Endodermal cell (in vitro differentiated cells): ENCODE results near the gene FAM13A. TPM values are rescaled to one million over a fixed set of nuclear protein-coding genes. Genes with fewer than 3 reads are reported as not detected.
"Not testable (repeated sequence)": the region's sequence is repeated elsewhere in the genome, so short reads cannot be mapped to it uniquely, and the experiment has no call there.

Source experiments
- DNase-seq: peaks from one replicate; pipeline ENCODE4 v3.0.0-alpha.2; 2017
- H3K27ac ChIP-seq: 2 replicates; pipeline ENCODE4 v1.5.1; 2013; ENCODE audit warnings: mild to moderate bottlenecking, low read depth, low read length, moderate library complexity
- H3K27me3 ChIP-seq: 2 replicates; pipeline ENCODE4 v1.6.1; 2013; ENCODE audit warnings: mild to moderate bottlenecking, low read length, moderate library complexity; ENCODE audit not compliant: insufficient read depth, control insufficient read depth, poor library complexity, severe bottlenecking
- H3K36me3 ChIP-seq: 2 replicates; pipeline ENCODE4 v1.7.0; 2013; ENCODE audit warnings: mild to moderate bottlenecking, low read length, moderate library complexity; ENCODE audit not compliant: control insufficient read depth, insufficient read depth
- H3K4me1 ChIP-seq: one replicate; pipeline ENCODE4 v1.7.0; 2013; ENCODE audit warnings: low read length; ENCODE audit not compliant: control insufficient read depth, insufficient read depth
- H3K4me3 ChIP-seq: 2 replicates; pipeline ENCODE4 v1.5.1; 2013; ENCODE audit warnings: mild to moderate bottlenecking, low read length, moderate library complexity
- H3K9ac ChIP-seq: 2 replicates; pipeline ENCODE4 v1.6.1; 2013; ENCODE audit warnings: mild to moderate bottlenecking, low read length, moderate library complexity; ENCODE audit not compliant: poor library complexity, severe bottlenecking; ENCODE audit errors: extremely low read depth
- H3K9me3 ChIP-seq: 2 replicates; pipeline ENCODE4 v1.6.1; 2013; ENCODE audit warnings: mild to moderate bottlenecking, low read length, moderate library complexity; ENCODE audit not compliant: control insufficient read depth
- H3K27ac Mint-ChIP-seq: 2 replicates; pipeline ENCODE4 v1.8.0; 2020; ENCODE audit warnings: mixed read lengths
- H3K27me3 Mint-ChIP-seq: 2 replicates; pipeline ENCODE4 v1.8.0; 2021; ENCODE audit warnings: mild to moderate bottlenecking, mixed read lengths; ENCODE audit not compliant: insufficient read depth
- H3K36me3 Mint-ChIP-seq: 2 replicates; pipeline ENCODE4 v1.8.0; 2020; ENCODE audit warnings: low read depth, mixed read lengths
- H3K4me1 Mint-ChIP-seq: 2 replicates; pipeline ENCODE4 v1.8.0; 2020; ENCODE audit warnings: mixed read lengths
- H3K4me3 Mint-ChIP-seq: 2 replicates; pipeline ENCODE4 v1.8.0; 2020; ENCODE audit warnings: mild to moderate bottlenecking, moderate library complexity, mixed read lengths
- H3K9me3 Mint-ChIP-seq: 2 replicates; pipeline ENCODE4 v1.8.0; 2020; ENCODE audit warnings: mild to moderate bottlenecking, mixed read lengths
- WGBS, 2 experiments: methylation state at CpG; one replicate each; pipeline versions ENCODE4 v1.1.5 to v1.1.7; 2013; ENCODE audit warnings: missing lambda C conversion rate in 2 of 2, mixed read lengths in 1 of 2; ENCODE audit not compliant: insufficient coverage in 1 of 2, insufficient read length in 1 of 2; 5-methylcytosine and 5-hydroxymethylcytosine counted together
- total RNA-seq, 2 donors: library from RNA; stranded (reverse); fragmentation: NEBNext Ultra II Directional in 1 of 2; extraction: Animal tissue kit (Norgen Biotek cat#: 25700) in 1 of 2; gene quantifications; 2 replicates in 1 of 2; 3 replicates in 1 of 2; pipeline ENCODE4 v1.2.1, GENCODE V29; 2021
- TF ChIP-seq, protein P1 (sequence below): fragments of 200-600 bp; sonication (generic); conservative IDR thresholded peaks from 2 replicates; pipeline ENCODE4 v1.5.0; 2021; ENCODE audit warnings: antibody characterized with exemption, mild to moderate bottlenecking

The FAM13A gene
- total RNA-seq, 2 donors from 2014 or later: 13.6 to 17.0 TPM

- Mint-ChIP-seq H3K4me1 (no peaks in the 10 kb centered on the region), H3K4me3 (no peak overlapping the region), H3K27ac (no peak overlapping the region), H3K27me3 (no peaks in the 10 kb centered on the region), H3K36me3 (no peaks in the 10 kb centered on the region), H3K9me3 (no peaks in the 10 kb centered on the region)
- TF ChIP-seq, protein P1, sequence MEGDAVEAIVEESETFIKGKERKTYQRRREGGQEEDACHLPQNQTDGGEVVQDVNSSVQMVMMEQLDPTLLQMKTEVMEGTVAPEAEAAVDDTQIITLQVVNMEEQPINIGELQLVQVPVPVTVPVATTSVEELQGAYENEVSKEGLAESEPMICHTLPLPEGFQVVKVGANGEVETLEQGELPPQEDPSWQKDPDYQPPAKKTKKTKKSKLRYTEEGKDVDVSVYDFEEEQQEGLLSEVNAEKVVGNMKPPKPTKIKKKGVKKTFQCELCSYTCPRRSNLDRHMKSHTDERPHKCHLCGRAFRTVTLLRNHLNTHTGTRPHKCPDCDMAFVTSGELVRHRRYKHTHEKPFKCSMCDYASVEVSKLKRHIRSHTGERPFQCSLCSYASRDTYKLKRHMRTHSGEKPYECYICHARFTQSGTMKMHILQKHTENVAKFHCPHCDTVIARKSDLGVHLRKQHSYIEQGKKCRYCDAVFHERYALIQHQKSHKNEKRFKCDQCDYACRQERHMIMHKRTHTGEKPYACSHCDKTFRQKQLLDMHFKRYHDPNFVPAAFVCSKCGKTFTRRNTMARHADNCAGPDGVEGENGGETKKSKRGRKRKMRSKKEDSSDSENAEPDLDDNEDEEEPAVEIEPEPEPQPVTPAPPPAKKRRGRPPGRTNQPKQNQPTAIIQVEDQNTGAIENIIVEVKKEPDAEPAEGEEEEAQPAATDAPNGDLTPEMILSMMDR: no peak
- Histone ChIP-seq H3K4me1 (no peaks in the 10 kb centered on the region), H3K4me3 (no peak overlapping the region), H3K9me3 (no peaks in the 10 kb centered on the region), H3K27me3 (no peaks in the 10 kb centered on the region), H3K36me3 (no peaks in the 10 kb centered on the region), H3K27ac (no peak overlapping the region), H3K9ac (no peak overlapping the region)
- WGBS, 2 experiments: 98 to 100% methylated on average over 1 of the region's 1 CpG
- DNase-seq: no peak
Observed at GRCh38 chr4:88995874-88996273, 61.1 kb downstream of the FAM13A start.

DNA sequence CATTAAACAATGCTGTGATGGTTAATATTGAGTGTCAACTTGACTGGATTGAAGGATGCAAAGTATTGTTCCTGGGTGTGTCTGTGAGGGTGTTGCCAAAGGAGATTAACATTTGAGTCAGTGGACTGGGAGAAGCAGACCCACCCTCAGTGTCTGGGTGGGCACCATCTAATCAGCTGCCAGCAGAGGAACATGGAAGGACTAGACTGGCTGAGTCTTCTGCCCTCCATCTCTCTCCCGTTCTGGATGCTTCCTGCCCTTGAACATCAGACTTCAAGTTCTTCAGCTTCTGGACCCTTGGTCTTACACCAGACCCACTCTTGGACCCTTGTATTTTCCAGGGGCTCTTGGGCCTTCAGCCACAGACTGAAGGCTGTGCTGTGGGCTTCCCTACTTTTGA is 61.7 kb downstream of the FAM13A start:
- not testable (repeated sequence) for H3K4me3 ChIP-seq, H3K4me1 ChIP-seq, H3K9me3 ChIP-seq, H3K9me3 Mint-ChIP-seq, H3K27ac Mint-ChIP-seq, H3K4me1 Mint-ChIP-seq, H3K27me3 ChIP-seq, DNase-seq, H3K4me3 Mint-ChIP-seq, H3K36me3 ChIP-seq, H3K27me3 Mint-ChIP-seq, H3K9ac ChIP-seq, H3K36me3 Mint-ChIP-seq, H3K27ac ChIP-seq
- WGBS, 2 experiments: 100% methylated on average over 1 of the region's 1 CpG

DNA sequence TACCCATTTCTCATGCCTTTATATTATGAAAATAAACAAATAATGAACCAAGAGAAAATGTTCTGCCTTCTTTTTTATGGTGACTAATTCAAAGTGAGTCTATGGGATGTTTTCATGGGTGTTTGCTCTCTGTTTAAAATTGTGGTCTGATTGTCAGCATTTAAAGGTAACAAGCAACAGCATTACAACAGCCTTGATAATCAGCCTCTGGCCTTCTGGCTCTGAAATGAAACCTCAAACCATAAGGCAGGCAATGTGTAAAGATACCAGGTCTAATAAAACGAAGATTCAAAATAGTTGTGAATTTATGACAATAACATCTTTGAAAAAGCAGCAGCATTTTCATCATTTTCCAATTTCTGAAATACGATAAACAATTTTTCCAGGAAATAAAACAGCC is 63.7 kb downstream of the FAM13A start:
- Histone ChIP-seq H3K4me3 (no peak overlapping the region), H3K27me3 (no peaks in the 10 kb centered on the region), H3K36me3 (no peaks in the 10 kb centered on the region), H3K9ac (no peak overlapping the region), H3K27ac (no peak overlapping the region), H3K9me3 (peaks cover 1% of the 10 kb centered on the region), H3K4me1 (no peaks in the 10 kb centered on the region)
- Mint-ChIP-seq H3K4me3 (no peak overlapping the region), H3K27me3 (no peaks in the 10 kb centered on the region), H3K9me3 (no peaks in the 10 kb centered on the region), H3K36me3 (peaks cover 9% of the 10 kb centered on the region), H3K27ac (no peak overlapping the region), H3K4me1 (no peaks in the 10 kb centered on the region)
- TF ChIP-seq, protein P1: no peak
- WGBS, 2 experiments: 94% methylated on average over 2 of the region's 2 CpGs; no CpG with 5 or more reads in 1 of the 2 experiments
- DNase-seq: no peak

DNA sequence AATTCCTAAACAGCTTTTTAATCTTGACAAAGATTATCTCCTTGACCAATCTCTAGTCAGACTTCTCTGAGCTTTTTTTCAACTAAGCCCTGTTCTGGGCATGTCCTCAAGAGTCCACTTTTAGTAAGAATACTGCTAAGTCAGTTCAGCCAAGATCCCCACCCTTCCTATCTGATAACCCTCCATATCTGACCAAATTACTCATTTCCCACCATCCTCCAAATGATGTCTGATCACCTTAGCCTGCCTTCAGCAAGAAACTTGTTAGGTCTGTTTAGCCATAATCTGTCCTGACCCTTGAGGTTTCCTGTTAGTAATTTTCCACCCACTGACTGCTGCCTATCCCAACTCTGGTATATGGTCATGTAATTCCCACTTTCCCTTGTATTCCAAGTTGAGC is 65.2 kb downstream of the FAM13A start:
- Histone ChIP-seq H3K36me3 (no peaks in the 10 kb centered on the region), H3K9me3 (peaks cover 6% of the 10 kb centered on the region), H3K9ac (no peak overlapping the region), H3K4me3 (no peak overlapping the region), H3K27ac (no peak overlapping the region), H3K4me1 (no peaks in the 10 kb centered on the region), H3K27me3 (no peaks in the 10 kb centered on the region)
- DNase-seq: no peak
- H3K4me3 Mint-ChIP-seq: no peak overlapping the region
- no peaks in the 10 kb centered on the region for H3K9me3 Mint-ChIP-seq
- peaks cover 16% of the 10 kb centered on the region for H3K36me3 Mint-ChIP-seq
- no peak overlapping the region for H3K27ac Mint-ChIP-seq
- H3K4me1 Mint-ChIP-seq: no peaks in the 10 kb centered on the region
- no peaks in the 10 kb centered on the region for H3K27me3 Mint-ChIP-seq
- TF ChIP-seq, protein P1: no peak
